GM21576 (cell line): ENCODE data around the gene EXD3.

ENCODE experiments used
- ATAC-seq: cut with Tn5 transposase; IDR thresholded peaks from one replicate; pipeline ENCODE4 v1.9.1; 2021; ENCODE audit warnings: mild to moderate bottlenecking, moderate library complexity; ENCODE audit not compliant: unreplicated experiment

EXD3 gene

DNA sequence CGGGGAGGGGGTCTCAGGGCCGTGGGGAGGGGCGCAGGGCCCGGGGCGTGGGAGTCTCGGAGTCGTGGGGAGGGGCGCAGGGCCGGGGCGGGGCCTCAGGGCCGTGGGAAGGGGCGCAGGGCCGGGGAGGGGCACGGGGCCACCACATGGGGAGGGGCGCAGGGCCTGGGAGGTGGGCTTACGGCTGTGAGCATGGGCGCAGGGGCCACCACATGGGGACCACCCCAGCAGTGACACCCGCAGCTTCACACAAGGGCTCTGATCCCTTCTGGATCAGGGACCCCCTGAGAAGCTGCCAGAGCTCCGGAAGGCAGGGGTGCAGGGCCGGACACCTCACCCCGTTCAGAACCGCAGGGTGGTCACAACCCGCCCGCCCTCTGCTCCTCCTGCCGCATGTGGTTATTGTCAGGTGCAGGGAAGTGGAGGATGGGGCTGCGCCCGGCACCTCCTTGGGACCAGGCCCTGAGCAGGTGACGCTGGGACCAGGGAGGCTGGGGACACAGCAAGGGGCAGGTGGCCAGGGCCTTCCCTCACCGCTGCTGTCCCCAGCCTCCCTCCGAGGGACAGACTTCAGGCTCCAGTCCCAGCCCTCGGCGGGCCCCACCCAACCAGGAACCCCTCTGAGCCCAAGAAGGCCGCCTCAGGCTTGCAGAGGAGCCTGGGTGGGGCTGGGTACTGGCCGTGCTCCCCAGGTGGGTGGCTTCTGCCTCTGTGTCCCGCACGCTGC is 53.7 kb downstream of the EXD3 start:
- ATAC-seq: no peak

DNA sequence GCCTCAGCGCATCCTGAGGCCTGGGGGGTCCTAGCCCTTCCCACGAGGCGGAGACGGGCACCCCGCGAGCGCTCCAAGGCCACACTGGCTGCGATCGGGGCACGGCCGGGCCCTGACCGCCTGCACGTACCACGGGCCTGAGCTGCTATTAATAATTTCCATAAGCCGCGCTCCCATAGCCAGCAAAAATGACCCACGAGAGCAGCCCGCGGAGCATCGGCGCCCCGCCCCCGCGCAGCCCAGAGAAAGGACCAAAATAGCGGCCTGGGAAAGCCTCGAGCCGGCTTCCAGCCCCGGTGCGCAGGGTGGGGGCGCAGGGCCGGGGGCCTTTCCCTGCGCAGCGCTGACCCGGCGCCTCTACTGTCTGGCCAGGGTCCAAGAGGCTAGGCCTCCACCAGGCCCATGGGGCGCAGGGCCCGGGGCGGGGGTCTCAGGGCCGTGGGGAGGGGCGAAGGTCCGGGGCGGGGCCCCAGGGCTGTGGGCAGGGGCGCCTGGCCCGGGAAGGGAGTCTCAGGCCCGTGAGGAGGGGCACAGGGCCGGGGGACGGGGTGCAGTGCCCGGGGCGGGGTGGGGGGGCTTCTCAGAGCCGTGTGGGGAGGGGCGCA is 54.4 kb downstream of the EXD3 start:
- no peak for ATAC-seq

DNA sequence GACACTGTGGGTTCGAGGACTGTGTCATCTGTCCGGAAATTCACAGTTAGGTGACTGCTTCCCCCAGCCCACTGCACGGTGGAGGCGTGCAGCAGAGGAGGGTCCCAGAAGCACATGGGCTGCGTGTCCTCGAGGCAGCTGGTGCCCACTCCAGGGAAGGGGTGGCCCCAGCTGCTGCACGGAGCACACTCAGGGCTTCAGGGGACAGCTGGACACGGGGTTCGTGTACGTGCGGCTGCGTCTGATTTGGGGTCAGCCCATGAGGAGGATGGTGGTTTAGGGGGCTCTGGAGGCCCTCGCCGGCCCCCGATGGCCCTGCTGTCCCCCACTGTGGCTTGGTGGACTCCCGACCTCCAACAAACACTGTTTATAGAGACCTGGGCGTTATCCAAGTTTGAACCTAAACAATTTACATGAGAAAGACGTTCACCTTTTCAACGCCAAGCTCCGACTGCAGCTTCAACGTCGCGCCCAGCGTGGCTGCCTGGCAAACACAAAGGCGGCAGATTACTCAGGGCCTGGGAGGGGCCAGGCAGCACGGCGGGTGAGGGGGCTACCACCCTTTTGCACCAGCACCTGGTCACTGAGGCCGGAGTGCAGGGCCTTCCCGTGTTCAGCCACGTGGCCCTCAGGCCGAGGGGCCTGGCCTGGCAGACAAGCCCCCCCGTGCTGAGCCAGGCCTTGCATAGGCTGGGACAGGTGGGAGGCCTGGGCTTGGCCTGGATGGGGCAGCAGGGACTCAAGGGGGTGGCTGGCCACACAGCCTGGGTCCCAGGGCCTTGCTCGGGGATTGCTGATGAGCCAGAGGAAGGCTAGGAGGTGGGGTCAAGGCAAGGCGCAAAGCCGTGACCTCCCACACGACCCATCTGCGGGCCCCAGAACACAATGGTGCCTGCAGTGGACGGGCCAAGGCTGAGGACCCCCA is 55.2 kb downstream of the EXD3 start:
- ATAC-seq: no peak

DNA sequence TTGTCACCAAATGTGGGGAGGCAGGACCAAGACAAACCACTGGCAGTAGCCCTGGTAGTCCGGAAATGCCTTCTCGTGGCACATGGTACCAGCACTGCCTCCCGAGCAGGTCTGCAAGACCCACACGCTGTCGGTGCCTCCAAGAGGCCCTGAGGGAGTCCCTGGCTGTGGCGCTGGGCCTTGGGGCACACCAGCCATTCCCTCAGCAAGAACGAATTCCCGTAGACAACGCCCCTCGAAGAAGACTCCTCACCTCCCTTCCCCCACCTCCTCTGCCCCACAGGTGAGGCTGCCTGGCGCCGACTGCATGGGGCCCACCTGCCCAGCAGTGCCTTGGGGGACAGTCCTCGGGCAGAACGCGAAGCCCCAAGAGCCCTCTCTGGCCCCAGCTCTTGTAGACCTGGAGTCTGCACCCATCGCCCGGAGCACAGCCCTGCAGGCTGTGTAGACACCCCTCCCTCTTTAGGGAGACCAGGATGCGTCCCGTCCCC is 56.0 kb downstream of the EXD3 start:
- ATAC-seq: no peak

DNA sequence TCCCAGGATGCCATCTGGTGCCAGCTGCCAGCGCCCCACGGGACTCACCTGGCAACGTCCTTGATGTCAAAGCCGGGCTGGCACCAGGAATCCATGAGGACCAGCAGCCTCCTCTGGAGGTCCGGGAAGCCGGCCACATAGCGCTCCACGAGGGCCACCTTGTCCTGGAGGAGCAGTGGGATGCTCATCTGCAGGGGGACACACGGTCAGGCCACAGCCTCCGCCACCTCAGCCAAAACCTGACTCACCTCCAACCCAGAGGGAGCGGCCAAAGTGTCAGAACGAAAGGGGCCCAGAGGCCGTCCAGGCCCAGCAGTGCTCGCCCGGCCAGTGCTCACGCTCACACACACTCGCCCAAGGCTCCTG is 56.5 kb downstream of the EXD3 start:
- ATAC-seq: no peak

DNA sequence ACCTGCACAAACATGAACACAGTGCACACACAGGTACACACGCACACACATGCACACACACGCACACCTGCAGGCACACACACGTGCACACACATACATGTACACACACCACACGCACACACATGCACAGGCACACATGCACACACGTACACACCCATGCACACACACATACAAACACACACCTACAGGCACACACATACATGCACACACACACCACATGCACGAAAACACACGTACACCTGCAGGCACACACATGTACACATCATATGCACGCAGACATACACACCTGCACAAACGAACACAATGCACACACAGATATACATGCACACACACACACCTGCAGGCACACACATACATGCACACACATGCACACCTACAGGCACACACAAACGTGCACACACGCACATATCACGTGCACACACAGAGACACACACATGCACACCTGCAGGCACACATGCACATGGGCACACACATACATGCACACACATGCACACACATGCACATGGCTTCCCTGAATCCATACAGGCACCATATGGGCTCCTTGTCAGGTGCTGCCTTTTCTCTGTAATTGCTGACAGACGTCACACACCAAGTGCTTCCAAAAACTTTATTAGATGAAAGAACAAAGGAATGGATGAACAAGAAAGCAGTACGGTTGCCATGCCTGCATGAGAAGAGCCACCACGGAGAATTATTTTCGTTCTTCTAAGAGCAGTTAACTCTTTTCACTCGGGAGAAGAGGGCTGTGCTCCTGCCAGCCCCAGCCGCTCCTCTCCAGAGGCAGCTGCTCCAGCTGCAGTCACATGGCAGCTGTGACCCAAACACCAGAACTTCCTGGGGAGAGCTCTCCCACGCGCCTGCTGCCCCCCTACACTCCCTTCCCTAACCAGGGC is 57.2 kb downstream of the EXD3 start:
- ATAC-seq: no peak

DNA sequence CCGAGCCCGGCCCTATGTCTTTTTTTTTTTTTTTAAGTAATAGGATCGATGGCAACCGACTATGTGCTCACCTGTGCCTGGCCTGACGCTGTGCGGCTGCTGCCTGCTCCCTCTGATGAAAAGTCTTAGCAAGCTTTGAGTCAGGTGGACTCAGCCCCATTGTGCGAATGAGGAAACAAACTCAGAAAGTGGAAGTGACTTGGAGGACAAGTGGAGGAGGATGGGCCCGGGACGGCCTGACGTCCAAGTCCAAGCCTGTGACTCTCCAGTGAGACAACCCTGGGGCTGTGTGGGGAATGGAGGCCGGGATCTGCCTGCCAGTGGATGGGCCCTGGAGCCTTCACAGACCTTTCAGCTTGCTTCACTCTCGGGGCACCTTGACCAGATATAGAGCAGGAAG is 57.9 kb downstream of the EXD3 start:
- no peak for ATAC-seq

DNA sequence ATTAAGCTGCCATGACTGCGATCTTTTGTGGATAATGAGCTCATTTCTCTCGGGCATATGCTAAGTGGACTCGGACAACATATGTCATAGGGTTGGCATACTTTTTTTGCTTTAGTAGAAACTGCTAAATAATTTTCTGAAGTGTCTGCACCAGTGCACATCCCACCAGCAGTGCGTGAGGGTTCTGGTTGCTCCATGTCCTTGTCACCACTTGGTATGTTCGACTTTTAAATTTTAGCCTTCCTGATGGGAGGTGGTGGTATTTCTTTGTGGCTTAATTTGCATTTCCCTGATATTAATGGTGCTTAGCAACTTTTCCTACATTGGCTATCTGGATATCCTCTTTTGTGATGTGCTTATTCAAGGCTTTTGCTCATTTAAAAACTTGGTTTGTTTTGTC is 63.1 kb downstream of the EXD3 start:
- ATAC-seq: no peak

DNA sequence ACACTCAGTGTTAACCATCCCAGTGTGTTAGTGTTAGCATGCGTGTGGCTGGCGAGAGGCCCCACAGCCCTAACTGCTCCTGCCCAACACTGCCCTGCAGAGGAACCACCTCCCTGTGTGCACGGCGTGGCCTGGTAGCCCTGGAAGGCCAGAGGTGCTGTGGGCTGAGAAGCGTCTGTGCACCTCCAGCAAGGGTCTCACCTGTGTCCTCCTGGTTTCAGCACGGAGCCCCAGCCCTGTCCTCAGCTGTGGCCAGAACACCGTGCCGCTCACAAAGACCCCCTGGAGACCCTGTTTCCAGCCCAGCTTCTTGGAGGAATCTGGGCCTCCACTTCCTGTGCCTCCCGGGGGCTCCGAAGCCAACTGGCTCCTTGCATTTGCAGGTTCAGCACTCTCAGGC is 64.8 kb downstream of the EXD3 start:
- no peak for ATAC-seq

DNA sequence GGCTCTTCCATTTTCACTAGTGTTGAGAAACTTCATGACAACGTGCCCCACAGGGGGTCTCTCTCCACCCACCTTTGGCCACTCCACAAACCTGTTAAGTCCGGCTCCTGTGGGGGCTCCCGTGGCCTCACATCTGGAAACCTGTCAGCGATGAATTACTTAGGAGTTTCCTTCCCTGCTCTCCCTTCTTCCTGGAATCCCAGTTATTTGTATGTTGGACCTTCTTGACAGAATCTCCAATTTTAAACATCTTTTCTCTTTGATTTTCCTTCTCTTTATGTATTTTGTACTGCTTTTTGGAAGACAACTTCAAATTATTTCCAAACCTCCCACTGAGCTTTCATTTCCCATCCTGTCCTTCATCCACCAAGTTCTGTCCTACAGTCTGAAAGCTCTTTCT is 65.8 kb downstream of the EXD3 start:
- no peak for ATAC-seq

DNA sequence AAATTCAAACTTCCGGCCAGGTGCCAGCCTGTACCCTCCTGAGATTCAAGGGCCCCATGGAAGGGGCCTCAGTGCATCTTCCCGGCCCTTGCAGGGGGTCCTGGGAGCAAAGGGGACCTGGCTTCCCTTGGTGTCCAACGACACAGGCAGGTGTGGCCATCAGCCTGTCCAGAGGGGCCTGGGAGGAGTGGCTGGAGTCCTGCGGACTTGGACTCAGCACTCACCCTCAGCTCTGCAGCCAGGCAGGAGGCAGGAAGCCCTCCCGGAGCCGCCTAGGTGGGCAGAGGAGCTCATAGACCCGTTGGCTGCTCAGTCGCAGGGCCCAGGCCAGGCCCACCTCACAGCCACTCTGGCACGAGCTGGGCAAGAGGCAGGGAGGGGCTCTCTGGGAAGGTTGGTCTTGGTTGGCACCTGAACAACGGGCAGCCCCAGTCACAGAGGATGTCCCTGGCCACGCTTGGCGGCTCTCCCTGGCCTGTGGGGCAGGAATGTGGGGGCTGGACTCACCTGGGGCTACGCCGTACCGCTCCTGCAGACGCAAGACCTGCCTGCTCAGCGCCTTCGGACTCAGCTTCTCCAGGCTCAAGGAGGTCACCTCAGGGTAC is 67.1 kb downstream of the EXD3 start:
- ATAC-seq: no peak

DNA sequence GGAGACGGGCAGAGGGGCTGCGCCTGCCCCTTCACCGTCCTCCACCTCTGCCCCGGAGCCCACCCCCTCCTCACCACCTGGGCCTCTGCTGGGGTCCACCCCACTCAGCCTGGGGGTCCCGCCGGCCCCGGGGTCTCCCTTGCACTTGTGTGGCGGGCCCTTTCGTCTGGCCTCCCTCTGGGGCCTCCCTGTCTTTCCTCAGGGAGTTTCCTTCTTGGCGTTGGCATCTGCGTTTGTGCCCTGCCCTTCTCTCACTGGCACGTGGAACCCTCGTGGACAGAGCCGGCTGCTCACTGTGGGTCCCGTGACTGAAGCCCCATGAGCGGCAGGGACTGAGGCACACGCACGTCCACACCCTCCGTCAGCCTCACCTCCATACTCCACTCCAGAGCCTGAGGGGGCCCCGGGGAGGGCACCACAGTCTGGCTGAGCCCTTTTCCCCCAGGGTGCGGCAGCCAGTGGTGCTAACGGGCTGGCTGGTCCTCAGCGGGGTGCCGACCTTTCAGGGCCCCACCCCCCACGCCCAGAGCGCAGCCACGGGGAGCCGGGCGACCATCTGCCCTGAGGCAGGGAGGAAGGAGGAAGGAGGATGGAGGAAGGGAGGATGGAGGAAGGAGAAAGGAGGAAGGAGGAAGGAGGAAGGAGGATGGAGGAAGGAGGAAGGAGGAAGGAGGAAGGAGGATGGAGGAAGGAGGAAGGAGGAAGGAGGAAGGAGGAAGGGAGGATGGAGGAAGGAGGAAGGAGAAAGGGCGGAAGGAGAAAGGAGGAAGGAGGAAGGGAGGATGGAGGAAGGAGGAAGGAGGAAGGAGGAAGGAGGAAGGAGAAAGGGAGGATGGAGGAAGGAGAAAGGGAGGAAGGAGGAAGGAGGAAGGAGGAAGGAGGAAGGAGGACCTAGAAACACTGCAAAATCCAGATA is 67.9 kb downstream of the EXD3 start:
- no peak for ATAC-seq

DNA sequence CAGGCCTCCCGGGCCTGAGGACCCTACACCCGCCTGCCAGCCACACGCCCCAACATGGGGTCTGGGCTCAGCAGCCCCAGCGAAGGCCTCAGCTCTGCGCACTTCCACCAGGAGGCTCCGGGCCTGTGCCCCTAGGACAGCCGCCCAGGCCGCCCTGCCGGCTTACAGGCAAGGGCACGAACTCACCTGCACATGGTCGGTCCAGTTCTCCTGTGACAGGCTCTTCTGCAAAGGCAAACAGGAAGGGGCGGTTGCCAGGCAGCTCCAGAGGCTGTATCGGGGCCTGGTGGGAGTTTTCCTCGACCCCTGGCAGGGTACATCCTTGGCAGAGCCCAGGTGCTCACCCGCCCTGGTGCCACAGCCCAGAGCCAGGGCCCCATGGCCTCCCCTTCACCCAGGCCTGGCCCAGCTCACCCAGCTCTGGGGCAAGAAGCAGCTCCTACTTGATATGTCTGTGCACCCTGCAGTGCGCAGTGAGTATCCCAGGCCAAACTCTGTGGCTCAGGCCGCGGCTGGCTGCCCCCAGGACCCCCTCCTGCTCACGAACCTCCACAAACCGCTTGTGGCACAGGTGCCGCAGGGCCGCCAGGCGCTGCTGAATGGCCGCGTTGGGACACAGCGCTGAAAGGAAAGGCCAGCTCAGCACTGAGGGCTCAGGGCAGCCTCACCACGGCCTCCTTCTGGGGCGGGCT is 68.7 kb downstream of the EXD3 start:
- no peak for ATAC-seq

DNA sequence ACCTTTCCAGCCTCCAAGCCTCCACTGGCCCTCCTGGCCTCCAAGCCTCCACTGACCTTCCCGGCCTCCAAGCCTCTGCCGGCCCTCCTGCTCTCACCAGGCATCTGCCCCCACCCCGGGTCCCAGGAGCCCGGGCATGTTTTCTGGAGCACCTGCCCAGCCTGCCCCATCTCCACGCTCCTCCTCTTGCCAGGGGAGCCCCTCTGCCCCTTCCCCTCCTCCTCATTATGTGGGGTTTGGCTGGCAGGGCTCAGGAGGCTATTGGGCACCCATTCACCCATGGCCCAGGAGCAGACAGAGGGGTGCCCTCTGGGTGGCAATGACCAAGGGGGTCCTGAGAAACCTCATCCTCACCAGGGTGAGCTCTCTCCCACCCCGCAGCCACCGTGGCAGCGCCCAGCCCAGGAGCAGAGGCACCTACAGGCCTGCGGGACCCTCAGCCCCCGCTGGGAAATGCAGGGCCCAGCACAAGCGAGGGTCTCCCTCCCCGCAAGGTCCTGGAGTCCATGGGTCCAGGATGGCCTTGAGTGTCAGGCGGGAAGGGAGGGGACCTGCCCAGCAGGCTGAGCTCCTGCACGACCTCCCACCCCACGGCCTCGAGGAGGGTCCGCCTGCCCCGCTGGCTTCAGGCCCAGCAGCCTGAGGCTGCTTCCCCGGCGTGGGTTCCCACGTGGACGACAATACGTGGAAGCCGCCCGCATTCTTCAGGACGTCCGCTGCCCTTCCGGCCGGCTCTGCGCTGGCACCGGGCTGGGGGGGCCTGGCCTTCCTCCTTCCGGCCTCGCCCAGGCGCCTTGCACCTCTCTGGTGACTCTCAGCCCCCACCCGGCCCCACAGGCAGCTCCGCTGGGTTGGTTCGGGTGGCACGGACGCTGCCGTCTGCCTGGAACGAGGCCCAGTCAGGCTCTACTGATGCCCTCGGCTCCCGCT is 69.5 kb downstream of the EXD3 start:
- ATAC-seq: no peak

DNA sequence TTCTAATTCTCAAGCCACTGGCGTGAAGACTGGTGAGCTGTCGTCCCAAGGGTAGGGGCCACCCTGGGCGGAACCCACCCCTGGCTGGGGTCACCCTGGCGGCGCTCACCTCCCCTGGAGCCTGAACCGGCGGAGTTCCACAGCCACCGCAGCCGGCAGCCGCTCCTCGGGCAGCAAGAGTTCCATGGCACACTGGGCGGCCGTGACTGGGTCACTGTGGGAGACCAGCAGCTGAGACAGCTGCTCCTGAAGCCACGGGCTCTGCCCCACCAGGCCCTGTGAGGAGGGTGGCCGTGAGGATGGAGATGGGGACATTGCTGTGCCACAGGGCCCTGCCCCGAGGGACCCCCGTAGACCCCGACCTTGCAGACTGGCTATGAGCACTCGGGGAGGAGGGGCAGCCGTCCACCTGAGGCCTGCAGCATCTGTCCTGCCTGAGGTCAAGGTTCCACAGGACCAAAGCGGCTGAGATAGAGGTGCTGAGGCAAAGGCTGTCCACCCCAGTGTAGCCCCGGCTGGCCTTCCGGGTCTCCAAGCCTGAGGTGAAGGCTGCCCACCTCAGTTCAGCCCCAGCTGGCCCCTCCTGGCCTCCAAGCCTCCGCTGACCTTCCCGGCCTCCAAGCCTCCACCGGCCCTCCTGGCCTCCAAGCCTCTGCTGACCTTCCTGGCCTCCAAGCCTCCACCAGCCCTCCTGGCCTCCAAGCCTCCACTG is 70.3 kb downstream of the EXD3 start:
- no peak for ATAC-seq

DNA sequence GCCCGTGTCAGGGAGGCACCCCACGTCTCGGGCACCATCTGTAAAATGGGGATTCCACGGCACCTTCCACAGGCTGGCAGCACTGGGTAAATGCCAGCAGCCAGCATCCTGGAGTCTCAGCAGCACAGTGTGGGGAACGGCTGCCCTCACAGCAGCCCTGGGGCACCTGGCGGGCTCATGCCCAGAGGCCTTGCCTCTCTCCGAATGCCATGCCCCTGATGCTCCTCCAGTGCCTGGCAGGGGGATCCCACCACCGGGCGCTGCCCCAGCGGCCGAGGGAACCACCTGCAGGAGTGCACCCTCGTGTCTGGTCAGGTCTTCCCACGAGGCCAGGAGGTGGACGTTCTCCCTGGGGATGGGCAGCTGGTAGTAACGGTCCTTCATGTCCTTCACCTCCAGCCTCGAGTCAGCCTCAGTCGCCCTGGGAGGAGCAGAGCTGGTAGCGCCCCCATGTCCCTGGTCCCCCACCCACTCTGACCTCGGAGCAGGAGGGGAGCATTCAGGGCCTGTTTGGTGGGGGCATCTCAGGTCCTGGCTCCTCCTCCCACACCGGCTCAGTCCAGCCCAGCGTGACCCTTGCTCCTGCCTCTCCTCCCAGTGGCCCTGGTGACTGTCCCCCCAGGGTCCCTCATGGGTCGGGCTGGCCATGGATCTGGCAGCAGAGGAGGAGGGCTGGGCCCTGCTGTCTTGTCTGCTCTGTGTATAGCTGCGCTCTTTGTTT is 71.0 kb downstream of the EXD3 start:
- ATAC-seq: no peak
